ENCODE data around the gene IL17RC. TPM values are rescaled to one million over a fixed set of nuclear protein-coding genes. Genes with fewer than 3 reads are reported as not detected.
A peak's percentile ranks its signal among the peaks of the same experiment; 100 is the strongest.
"Not testable (repeated sequence)": the region's sequence is repeated elsewhere in the genome, so short reads cannot be mapped to it uniquely, and the experiment has no call there.

Gene IL17RC
- total RNA-seq, 2 experiments from 2014 or later, result 0.22 TPM; not detected in 1

DNA sequence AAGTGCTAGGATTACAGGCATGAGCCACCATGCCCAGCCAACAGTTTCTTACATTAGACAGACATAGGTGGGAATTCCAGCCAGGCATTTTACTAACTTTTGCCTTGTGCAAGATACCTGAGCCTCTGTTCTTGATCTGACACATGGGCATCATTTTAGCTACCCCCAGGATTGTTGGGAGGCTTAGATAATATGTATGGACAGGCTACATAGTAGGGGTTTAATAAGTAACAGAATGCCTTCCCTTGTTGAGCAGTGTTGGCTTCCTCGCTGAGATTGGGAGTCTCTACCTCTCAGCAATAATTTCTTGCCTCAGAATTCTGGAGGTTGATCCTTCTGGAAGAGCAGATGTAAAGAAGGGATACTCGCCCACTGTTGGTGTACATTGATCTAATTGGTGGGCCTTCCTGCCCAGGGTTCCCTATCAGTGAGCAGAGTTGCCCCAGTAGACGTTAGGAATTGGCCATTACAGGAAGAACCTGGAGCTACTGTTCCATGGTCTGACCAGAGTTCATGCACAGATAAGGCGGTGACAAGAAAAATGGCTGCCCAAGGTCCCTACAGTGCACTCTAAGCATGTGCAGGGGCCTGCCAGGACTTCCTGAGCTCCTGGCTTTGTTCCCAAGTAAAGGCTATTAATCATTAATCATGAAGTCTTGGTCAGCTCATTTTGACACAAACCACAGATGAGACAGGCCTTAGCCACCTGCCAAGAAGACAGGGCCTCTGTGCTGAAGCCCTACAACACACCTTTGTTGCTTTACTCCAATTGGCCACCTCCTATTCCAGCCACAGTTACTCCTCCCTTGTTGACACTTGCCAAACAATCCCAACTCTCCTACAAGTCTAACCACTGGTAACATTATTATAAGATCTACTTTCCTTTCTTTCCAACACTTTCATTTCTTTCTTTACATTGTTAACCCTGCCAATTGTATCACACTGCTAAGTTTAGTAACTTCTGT, 19.2 kb upstream of the IL17RC start:
- no peak for ATAC-seq (ENCODE audit: low read depth)
- DNase-seq, result no peak
- Mint-ChIP-seq H3K27me3 (no peaks in the 10 kb centered on the region), H3K36me3 (peaks cover 23% of the 10 kb centered on the region), H3K9me3 (no peaks in the 10 kb centered on the region), H3K27ac (no peak overlapping the region), H3K4me1 (peaks cover 40% of the 10 kb centered on the region), H3K4me3 (no peak overlapping the region)
- POLR2A ChIA-PET, result no interaction called here

DNA sequence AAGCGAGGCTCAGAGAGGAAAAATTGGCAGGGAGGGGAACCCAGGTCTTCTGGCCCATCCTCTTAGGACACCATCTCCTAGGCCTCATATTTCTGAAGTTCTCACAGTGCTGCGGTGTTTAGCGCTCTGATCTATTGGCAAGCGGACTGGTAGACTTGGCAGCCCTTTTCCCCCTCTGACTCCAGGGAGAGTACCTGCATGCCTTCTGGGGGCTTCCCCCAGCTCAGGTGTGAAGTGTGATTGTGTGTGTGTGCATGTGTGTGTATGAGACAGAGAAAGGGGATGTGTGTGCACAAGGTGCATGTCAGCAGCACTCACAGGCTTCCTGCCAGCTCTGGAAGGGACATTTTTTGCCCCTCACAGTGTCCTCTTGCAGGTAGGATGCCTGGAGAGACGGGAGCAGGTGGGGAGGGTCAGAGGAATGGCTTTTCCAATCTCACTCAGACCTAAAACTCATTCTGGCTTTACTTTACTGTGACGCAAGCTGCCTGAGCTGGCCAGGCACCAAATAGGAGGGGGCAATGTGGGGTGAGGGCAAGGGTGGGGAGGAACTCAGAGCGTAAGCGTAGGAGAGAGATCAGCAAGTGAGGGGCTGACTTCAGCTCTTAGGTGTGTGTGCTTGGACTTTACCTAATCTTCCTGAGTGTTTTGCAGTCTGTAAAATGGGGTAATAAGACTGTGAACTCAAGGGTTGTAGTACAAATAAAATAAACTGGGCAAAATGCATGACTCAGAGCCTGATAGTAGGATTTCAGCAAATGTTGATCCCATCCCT, 18.2 kb upstream of the IL17RC start:
- ATAC-seq (ENCODE audit: low read depth) (no peak), DNase-seq (no peak)
- Mint-ChIP-seq H3K4me3 (no peak overlapping the region), H3K36me3 (peaks cover 16% of the 10 kb centered on the region), H3K27me3 (no peaks in the 10 kb centered on the region), H3K27ac (no peak overlapping the region), H3K4me1 (peaks cover 42% of the 10 kb centered on the region), H3K9me3 (no peaks in the 10 kb centered on the region)
- POLR2A ChIA-PET, result no interaction called here

DNA sequence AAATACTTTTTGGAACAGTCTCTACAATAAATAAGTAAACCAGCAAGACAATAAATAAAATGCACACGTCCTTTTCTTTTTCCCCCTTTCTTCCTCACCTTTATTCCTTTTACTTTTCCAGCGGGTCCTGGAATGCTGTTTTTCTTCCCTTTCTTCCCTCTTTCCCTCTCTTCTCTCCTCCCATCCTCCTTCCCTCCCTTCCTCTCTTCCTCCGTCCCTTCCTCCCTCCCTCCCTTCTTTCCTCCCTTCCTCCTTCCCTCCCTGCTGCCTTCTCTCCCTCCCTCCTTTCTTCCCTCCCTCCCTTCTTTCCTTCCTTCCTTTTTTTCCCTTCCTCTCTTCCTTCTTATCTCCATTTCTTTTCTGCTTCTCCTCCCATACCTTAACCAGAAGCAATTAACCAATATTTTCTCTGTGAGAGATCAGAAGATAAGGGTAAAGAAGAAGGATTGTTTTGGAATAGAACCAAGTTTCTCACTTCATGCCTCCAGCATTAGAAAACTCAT, 17.6 kb upstream of the IL17RC start:
- ATAC-seq (ENCODE audit: low read depth), result no peak
- peaks cover 40% of the 10 kb centered on the region for H3K4me1 Mint-ChIP-seq

DNA sequence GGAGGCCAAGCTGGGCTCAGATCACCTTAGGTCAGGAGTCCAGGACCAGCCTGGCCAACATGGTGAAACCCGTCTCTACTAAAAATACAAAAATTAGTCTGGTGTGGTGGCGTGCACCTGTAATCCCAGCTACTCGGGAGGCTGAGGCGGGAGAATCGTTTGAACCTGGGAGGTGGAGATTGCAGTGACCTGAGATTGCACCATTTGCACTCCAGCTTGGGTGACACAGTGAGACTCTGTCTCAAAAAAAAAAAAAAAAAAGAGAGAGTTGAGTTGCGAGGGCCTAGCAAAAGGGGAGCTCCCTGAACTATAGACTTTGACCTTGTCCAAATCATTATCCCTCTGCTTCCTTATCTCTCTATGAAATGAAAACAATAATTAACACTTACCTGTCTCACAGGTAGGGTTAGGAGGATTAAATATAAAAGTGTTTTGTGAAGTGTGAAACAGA, 15.9 kb upstream of the IL17RC start:
- not testable (repeated sequence) for H3K9me3 Mint-ChIP-seq; H3K27me3 Mint-ChIP-seq; H3K36me3 Mint-ChIP-seq; ATAC-seq (ENCODE audit: low read depth); H3K4me3 Mint-ChIP-seq; DNase-seq
- POLR2A ChIA-PET, result interaction anchor here (1.8 to 2.7 kb wide), 2 partner anchors 10 to 32 kb away, joined by 5 to 32 read pairs; partner anchors contain the start of genes CRELD1 and JAGN1
- peaks cover 34% of the 10 kb centered on the region for H3K4me1 Mint-ChIP-seq
- peak overlapping the region; percentile 5 for H3K27ac Mint-ChIP-seq

More for the DNA sequence above, 17.6 kb upstream of the IL17RC start:
- no peaks in the 10 kb centered on the region for H3K27me3 Mint-ChIP-seq
- peaks cover 9% of the 10 kb centered on the region for H3K36me3 Mint-ChIP-seq
- POLR2A ChIA-PET, result no interaction called here
- no peak for DNase-seq
- no peak overlapping the region for H3K4me3 Mint-ChIP-seq
- H3K9me3 Mint-ChIP-seq, result no peaks in the 10 kb centered on the region
- no peak overlapping the region for H3K27ac Mint-ChIP-seq

DNA sequence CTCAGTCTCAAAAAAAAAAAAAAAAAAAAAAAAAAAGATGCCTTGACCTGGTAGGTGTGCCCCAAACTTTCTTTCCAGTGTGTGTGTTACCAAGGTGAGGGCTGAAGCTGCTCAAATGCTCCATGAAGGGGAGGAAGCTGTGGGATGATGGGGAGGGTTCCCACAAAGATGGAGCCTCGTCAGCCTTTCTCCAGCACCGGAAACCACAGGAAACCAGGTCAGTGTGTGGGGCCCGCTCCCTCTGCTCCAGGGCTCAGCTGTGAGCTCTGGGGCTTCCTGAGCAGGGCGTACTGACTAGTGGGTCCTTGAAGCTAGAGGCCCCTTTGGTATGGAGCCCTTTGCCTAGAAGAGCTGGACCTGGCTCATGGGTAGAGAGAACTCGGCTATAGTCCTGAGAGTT, 14.9 kb upstream of the IL17RC start:
- Mint-ChIP-seq H3K4me1 (peaks cover 33% of the 10 kb centered on the region), H3K4me3 (peak overlapping the region; percentile 55), H3K36me3 (no peaks in the 10 kb centered on the region), H3K27me3 (no peaks in the 10 kb centered on the region), H3K27ac (peak overlapping the region; percentile 64), H3K9me3 (no peaks in the 10 kb centered on the region)
- POLR2A ChIA-PET, result interaction anchor here (0.7 to 2.7 kb wide), 6 partner anchors 11 to 71 kb away, joined by 3 to 32 read pairs (median 4); partner anchors contain the start of genes CRELD1, IL17RC and JAGN1
- ATAC-seq (ENCODE audit: low read depth), result peak; percentile 65
- DNase-seq, result peak; percentile 51

DNA sequence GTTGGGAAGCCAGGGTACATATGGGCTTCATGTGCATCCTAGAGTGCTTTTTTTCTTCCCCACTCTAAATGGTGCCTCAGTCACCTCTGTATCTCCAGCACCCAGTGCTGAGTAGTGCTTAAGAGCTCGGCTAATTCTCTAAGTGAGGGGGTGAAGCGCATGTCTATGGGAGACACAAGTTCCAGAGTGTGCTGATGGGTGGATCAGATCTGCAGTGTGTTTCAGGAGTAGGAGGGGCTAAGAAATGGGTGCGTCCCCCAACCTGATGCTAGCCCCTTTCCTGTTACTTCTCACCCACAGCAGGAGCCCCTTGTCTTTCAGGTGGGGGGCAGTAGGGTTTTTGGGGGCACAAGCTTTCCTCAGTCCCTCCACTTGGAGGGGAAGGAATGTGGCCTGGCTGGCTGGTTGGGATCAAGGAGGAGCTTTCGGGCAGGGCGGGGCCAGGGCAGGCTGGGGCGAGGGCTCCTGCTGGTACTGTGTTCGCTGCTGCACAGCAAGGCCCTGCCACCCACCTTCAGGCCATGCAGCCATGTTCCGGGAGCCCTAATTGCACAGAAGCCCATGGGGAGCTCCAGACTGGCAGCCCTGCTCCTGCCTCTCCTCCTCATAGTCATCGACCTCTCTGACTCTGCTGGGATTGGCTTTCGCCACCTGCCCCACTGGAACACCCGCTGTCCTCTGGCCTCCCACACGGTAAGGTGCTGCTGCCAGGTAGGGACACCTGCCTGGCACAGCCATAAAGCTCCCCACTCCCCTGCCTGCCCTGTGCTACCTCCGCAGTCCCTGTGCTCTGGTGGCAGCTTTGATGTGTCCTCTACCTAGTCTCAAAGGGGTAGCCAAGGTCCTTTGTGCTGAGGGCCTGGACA, 14.3 kb upstream of the IL17RC start, which contains the start of gene IL17RE:
IL17RE (plus strand) TSS at position 477 of the 866 bp plus-strand sequence; CDS start at position 562, 85 bp downstream.
- H3K9me3 Mint-ChIP-seq, result no peaks in the 10 kb centered on the region
- peak within 1 kb of the TSS; percentile 64 for H3K27ac Mint-ChIP-seq
- POLR2A ChIA-PET, result interaction anchor here (0.5 to 2.7 kb wide), 7 partner anchors 11 to 71 kb away, joined by 3 to 32 read pairs (median 3); partner anchors contain the start of genes CRELD1, IL17RC and JAGN1
- no peaks in the 10 kb centered on the region for H3K36me3 Mint-ChIP-seq
- peak within 1 kb of the TSS; percentile 58 for H3K4me3 Mint-ChIP-seq
- DNase-seq (no peak), ATAC-seq (ENCODE audit: low read depth) (peak; percentile 69)
- H3K27me3 Mint-ChIP-seq, result no peaks in the 10 kb centered on the region
- H3K4me1 Mint-ChIP-seq, result peaks cover 32% of the 10 kb centered on the region

DNA sequence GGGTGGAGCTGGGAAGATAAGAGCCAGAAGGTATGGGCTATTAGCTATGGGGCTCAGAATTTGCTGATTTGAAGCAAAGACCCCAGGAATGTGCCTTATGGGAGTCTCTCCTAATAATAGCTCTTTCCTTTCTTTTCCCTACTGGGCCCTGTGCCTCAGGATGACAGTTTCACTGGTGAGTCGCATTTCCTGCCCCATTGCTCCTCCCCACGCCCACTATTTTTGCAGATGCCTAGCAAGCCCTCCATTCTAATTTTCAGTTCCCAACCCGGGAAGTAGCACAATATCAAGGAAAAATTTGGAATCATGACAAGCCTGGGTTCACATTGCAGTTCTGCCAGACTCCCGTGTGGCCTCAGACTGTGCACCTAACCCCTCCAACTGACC, 13.7 kb upstream of the IL17RC start:
- no peak for ATAC-seq (ENCODE audit: low read depth)
- H3K9me3 Mint-ChIP-seq, result no peaks in the 10 kb centered on the region
- POLR2A ChIA-PET, result interaction anchor here (0.5 to 2.7 kb wide), 3 partner anchors 13 to 272 kb away, joined by 4 to 32 read pairs (median 4); partner anchors contain the start of gene JAGN1
- peak overlapping the region; percentile 62 for H3K27ac Mint-ChIP-seq
- no peaks in the 10 kb centered on the region for H3K27me3 Mint-ChIP-seq
- peak overlapping the region; percentile 58 for H3K4me3 Mint-ChIP-seq
- DNase-seq, result no peak
- H3K36me3 Mint-ChIP-seq, result no peaks in the 10 kb centered on the region
- H3K4me1 Mint-ChIP-seq, result peaks cover 30% of the 10 kb centered on the region

DNA sequence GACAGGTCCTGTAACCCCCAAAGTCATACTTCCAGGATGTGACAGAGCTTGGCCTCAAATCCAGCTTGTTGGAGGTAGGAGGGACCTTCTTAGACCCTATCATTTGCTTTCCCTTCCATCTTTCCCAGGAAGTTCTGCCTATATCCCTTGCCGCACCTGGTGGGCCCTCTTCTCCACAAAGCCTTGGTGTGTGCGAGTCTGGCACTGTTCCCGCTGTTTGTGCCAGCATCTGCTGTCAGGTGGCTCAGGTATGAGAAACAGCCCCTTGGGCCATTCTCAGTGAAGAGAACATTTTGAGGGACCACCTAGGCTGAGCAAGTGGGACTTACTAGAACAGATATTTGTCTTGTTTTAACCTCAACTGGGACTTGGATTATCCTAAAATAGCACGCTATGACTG, 13.0 kb upstream of the IL17RC start:
- Mint-ChIP-seq H3K27ac (no peak overlapping the region), H3K27me3 (no peaks in the 10 kb centered on the region), H3K4me1 (peaks cover 27% of the 10 kb centered on the region), H3K36me3 (no peaks in the 10 kb centered on the region), H3K9me3 (no peaks in the 10 kb centered on the region), H3K4me3 (no peak overlapping the region)
- POLR2A ChIA-PET, result no interaction called here
- ATAC-seq (ENCODE audit: low read depth), result no peak
- no peak for DNase-seq

DNA sequence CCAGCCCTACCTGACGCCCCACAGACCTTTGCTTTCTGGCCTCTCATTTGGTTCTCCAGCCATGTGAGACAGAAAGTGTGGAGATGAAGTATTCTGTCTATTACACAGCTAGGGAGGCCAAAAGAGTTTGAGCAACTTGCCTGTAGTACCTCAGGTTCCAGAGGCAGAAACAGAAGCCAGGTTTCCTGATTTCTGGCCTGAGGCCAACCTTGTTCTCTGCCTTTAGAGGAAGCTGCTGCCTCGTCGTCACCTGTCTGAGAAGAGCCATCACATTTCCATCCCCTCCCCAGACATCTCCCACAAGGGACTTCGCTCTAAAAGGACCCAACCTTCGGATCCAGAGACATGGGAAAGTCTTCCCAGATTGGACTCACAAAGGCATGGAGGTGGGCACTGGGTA, 10.4 kb upstream of the IL17RC start:
- Mint-ChIP-seq H3K36me3 (no peaks in the 10 kb centered on the region), H3K9me3 (no peaks in the 10 kb centered on the region), H3K27me3 (peaks cover 3% of the 10 kb centered on the region), H3K4me3 (no peak overlapping the region), H3K27ac (no peak overlapping the region), H3K4me1 (peaks cover 25% of the 10 kb centered on the region)
- ATAC-seq (ENCODE audit: low read depth), result no peak
- POLR2A ChIA-PET, result interaction anchor here (0.9 kb wide), 1 partner anchor 61 kb away, joined by 4 read pairs; no protein-coding TSS in a partner anchor
- no peak for DNase-seq

DNA sequence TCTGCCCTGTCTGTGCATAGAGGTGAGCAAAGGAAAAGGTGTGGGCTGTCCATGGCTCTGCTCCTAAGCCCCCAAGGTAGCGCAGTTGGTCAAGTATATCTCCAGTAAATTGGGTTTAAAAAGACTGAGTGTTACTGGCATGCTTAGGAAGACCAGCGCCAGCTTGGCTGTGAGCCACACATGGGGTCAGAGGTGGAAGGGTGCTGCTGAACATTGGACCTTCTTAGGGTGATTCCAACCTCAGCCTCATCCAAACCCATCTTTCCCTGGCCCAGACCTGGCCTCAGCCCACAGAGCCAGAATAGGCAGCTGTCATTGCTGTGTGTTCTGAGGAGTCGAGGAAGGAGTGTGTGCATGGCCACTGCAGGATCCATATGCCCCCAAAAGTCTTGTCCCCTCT, 8.6 kb upstream of the IL17RC start:
- ATAC-seq (ENCODE audit: low read depth) (no peak), DNase-seq (no peak)
- Mint-ChIP-seq H3K36me3 (peaks cover 2% of the 10 kb centered on the region), H3K9me3 (no peaks in the 10 kb centered on the region), H3K4me1 (peaks cover 19% of the 10 kb centered on the region), H3K4me3 (no peak overlapping the region), H3K27me3 (peaks cover 9% of the 10 kb centered on the region), H3K27ac (no peak overlapping the region)
- POLR2A ChIA-PET, result interaction anchor here (0.5 kb wide), 1 partner anchor 75 kb away, joined by 5 read pairs; no protein-coding TSS in a partner anchor

DNA sequence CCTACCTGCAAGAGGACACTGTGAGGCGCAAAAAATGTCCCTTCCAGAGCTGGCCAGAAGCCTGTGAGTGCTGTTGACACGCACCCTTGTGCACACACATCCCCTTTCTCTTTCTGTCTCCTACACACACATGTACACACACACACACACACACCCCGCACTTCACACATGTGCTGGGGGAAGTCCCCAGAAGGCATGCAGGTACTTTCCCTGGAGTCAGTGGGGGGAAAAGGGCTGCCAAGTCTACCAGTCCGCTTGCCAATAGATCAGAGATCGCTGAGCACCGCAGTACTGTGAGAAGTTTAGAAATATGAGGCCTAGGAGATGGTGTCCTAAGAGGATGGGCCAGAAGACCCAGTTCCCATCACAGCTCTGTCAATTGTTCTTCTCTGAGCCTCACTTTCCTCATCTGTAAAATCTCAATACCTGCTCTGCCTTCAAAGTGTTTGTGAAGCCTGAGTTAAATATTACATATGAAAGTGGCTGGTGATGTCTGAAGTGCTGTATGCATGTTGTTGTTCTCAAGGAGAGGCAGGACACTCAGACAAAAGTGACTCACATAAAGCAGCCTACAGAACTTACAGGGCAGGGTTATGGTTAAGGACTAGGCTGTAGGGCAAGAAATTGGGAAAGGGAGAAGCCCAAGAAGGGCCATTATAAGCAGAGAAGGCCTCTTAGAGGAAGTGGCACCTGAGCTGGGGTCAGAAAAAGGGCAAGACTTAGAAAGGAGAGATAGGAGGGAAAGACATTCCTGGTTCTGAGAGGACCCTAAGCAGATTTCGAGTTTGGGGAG, 7.5 kb upstream of the IL17RC start:
- H3K27me3 Mint-ChIP-seq, result peaks cover 13% of the 10 kb centered on the region
- POLR2A ChIA-PET, result interaction anchor here (2.2 kb wide), 1 partner anchor 19 kb away, joined by 5 read pairs; the partner anchor contains the start of gene JAGN1
- peaks cover 12% of the 10 kb centered on the region for H3K4me1 Mint-ChIP-seq
- ATAC-seq (ENCODE audit: low read depth), result no peak
- no peaks in the 10 kb centered on the region for H3K9me3 Mint-ChIP-seq
- H3K4me3 Mint-ChIP-seq, result no peak overlapping the region
- no peak overlapping the region for H3K27ac Mint-ChIP-seq
- H3K36me3 Mint-ChIP-seq, result peaks cover 2% of the 10 kb centered on the region
- DNase-seq, result no peak
